GM04504 (cell line): ENCODE results near the gene CAMK2B.

Experiments used
- DNase-seq: peaks from one replicate; pipeline ENCODE4 v3.0.0-alpha.2; 2012; ENCODE audit warnings: low read depth

CAMK2B gene

DNA sequence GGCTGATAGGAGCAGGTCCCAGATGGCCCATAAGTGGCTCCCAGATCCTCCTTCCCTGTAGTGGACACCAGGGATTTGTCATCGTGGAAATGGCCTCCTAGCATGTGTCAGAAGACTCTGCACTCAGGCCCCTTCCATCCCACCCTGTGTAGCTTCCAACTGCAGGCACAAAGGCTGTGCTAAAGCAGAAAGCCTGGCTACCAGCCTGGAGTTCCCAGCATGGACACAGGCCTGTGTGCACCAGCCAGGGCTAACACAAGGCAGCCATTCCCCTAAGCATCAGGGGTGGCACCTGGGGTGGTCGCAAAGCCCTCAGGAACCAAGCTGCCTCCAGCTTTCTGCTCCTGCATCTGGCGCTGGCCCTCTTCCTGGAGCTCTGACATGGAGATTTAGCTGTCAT, 4.5 kb upstream of the CAMK2B start:
- no peak for DNase-seq

DNA sequence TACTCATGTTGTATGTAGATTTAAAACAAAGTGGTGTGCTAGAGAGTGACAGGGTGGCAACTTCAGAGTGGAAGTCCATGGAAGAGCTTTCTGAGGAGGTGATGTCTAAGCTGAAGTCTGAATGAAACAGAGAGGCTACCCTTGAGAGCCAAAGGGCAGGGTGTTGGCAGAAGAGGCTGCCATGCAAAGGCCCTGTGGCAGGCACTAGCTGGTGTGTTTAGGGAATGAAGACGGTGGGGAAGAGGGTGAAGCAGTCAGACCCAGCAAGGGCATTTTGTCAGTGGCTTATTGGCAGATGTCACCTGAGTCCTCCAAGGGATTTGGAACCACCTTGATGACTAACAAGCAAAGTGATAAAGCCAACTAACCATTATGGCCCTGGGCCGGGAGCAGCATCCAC, 3.7 kb upstream of the CAMK2B start:
- DNase-seq, result no peak

GRCh38 chr7:44327981-44328380, 2.6 kb upstream of the CAMK2B start:
- DNase-seq, result no peak

DNA sequence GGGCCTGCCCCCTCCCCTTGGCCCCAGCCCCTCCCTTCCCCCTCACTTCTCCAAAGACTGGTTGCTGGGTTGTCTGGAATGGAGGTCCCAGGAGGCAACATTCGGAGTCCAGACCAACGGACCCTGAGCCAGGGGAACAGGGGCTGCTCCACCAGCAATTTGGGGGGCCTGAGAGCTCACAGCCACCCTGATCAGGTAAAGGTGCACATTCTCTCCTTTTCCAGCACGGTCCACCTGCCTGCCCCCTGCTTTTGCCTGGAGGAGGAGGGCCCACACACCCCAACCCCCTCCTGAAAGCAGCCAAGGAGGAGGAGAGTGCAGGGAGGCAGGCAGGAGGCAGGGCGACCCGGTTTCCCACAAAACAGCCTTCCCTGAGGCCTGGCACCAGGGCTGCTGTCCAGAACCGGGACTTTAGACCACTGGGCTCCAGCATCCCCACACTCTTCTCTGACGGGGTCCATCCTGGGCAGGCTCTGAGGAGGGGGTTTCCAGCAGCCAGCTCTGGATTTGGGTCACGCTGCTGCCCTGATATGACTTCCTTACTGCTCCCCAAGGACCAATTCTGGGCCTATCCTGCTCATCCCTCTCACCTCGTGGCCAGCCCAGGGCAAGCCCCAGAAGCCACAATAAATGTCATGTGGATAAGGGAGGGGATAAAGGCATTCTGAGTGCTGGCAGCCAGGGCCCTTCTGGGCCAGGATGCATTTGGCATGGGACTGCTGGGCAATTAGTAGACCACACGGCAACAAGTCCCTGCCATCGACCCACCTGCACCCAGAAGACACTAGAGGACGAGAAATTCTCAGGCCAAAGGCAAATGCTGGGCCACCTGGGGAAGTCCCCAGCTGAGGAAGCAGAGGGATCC, 1.1 kb upstream of the CAMK2B start:
- DNase-seq, result no peak

DNA sequence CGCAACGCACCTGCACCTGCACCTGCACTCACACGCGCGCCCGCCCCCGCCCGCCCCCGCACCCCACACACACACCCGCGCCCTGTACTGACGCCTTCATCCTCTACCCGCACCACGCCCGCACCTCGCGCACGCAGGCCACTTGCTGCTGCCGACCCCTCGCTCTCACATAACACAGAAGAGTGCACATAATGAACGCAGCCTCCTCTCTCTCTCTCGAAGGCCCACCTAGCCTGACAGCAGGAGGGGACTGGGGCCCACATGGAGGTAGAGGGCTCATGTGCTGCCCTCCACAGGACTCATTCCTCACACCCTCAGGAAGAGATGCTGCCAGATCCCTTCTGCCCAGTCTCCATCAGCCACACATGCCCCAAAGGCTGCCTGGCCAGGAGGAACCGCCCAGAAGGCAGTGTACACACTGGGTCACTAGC, 432 bp upstream of the CAMK2B start:
- DNase-seq, result no peak

DNA sequence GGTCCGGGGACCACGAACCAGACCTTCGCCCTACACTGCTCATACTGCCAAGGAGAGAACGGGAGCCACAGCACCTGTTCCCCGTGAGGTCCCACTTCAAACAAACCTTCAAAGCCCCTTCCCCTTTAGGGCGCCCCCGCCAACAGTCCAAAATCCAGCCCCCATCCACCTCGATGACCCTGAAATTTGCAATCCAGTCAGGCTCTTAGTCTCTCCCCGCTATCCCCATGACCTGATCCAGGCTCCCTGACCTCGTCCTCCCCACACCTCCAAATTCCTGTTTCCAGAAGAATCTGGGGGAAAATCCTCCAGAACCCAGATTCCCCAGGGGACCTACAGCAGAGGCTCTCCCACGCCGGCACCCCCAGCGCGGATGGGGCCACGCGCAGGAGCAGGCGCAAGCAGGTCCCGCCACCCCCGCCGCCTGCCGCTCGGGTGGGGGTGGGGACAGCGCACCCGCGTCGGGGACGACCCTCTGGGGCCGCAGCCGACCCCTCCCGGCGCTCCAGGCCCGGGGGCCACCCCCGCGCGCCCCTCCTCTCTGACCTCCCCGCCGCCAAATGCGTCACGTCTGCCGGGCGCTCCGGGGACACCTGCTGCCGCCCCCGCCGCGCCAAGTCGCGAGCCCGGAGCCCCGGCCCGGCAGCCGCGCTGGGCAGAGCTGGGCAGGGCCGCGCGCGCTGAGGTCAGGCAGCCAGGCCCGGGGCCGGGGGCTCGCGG, 753 bp downstream of the CAMK2B start:
- no peak for DNase-seq

DNA sequence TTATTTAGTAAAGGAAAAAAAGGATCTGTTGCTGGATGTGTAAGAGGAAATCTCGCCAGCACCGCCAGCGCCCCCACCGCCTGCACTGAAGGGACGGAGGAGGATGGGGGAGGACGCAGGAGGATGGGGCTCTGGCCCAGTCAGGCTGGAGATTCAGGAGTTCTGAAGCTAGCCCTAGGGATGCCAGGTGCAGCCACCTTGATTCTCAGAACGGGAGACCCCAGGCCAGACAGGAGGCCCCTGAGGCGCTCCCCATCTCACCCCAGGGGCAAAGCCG, 1.3 kb downstream of the CAMK2B start:
- DNase-seq, result no peak

GRCh38 chr7:44323381-44324203, 1.8 kb downstream of the CAMK2B start:
- DNase-seq, result no peak

GRCh38 chr7:44322631-44323363, 2.6 kb downstream of the CAMK2B start:
- DNase-seq, result no peak

DNA sequence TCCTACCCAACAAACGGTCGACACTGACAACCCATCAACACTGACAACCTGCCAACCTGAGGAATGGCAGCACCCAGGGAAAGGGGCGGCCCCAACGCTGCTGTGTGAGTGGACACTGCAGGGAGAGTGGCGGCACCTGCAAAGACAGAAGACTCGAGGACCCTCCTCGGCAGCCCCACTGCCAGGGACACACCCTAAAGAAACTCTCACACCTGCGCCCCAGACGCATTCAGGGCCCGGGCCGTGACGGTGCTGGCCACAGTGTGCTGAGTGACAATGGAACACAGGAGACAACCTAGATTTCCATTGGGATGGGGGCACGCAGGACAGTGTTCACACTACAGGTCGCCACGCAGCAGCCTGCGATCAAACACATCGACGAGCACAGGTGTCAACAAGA, 3.6 kb downstream of the CAMK2B start:
- DNase-seq, result no peak

DNA sequence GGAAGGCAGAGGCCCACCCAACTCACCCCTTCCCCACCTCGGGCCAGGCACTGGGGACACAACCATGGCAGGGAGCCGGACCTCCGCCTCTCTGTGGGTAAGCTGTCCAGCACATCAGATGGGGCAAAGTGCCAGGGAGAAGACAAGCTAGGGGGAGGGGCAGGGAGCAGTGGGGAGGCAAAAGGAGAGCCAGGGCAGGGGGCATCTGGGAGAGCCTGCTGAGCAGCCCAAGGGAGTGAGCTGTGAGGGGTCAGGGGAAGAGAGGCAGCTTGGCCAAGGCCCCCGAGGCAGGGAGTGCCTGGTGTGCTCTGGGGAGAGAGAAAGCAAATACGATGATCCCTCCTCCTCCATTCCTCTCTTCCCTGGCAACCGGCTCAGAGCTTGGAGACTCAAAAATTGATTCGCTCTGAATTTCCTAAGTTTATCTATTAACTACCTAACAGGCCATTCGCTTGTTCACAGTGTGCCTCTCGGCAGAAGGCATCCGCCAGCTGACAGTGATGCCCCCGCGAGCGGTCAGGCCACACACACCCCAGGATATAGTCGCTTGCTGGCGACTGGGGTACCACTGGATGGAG, 4.5 kb downstream of the CAMK2B start:
- DNase-seq, result no peak

DNA sequence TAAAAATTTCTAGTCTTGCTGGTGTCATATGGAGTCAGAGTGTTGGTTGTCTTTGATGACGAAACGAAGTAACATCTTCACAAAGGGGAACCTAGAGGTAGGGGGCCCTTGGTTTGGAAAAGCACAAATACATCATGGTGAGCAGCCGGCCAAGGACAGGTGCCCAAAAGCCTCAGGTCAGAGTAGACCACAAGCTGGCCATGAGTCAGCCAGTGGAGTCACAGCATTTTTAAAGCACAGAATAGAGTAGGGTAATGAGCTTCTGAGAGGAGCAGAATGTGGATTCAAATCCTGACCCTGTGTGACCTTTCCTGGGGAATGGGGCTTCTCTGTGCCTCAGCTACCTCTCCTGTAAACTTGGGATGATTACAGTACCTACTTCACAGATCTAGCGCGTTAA, 5.3 kb downstream of the CAMK2B start:
- no peak for DNase-seq

- no peak for DNase-seq
Observed at GRCh38 chr7:44318332-44318731, 7.1 kb downstream of the CAMK2B start.

GRCh38 chr7:44315301-44315903, 10.0 kb downstream of the CAMK2B start:
- no peak for DNase-seq

GRCh38 chr7:44313621-44314031, 11.8 kb downstream of the CAMK2B start:
- no peak for DNase-seq

GRCh38 chr7:44313016-44313415, 12.4 kb downstream of the CAMK2B start:
- no peak for DNase-seq

GRCh38 chr7:44311561-44312495, 13.6 kb downstream of the CAMK2B start:
- no peak for DNase-seq

GRCh38 chr7:44310221-44310848, 15.1 kb downstream of the CAMK2B start:
- no peak for DNase-seq

DNA sequence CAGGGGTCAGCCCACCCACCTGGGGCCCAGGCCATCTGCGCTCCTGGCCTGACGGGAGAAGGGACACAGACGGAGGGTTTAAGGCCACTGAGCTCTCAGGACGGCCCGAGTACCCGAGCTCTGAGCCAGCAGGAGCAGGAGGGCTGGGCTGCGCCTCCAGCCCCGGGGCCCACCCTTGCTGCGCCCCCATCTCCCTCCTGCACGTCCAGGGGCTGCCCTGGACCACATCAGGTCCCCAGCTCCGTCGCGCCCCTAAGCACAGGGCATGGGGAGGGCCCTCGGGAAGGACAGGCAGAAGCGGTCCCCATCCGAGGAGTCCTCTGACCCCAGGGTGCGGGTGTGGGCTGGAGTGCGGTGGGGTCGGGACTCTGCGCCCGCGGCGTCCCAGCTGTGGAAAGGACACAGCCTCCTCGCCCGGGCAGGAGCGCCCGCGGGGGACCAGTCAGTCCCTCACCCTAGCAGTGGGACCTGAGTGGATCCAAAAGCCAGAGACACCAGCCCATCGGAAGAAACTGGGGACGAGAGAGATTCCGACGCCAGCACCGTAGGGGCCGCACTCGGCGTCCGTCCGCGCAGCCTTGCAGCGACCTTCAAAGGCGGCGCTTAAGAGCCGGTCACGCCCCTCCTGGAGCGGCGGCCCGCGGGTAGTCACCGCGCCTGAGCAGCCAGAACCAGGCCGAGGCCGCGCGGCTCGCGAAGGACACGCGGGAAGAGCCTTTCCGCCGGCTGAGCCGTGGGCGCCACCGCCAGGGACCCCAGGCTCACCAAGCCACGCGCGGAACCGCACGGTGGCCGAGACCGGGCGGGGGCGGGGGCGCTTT, 15.9 kb downstream of the CAMK2B start:
- peak; percentile 11 for DNase-seq
